HG03565 (cell line): ENCODE results near the gene GPRC5A.
A peak's percentile ranks its signal among the peaks of the same experiment; 100 is the strongest.

Experiments
- ATAC-seq: cut with Tn5 transposase; IDR thresholded peaks from one replicate; pipeline ENCODE4 v1.9.1; 2021; ENCODE audit warnings: mild to moderate bottlenecking, moderate library complexity; ENCODE audit not compliant: unreplicated experiment

Gene GPRC5A

GRCh38 chr12:12885096-12885792 is 6.1 kb upstream of the GPRC5A start:
- ATAC-seq = no peak

DNA sequence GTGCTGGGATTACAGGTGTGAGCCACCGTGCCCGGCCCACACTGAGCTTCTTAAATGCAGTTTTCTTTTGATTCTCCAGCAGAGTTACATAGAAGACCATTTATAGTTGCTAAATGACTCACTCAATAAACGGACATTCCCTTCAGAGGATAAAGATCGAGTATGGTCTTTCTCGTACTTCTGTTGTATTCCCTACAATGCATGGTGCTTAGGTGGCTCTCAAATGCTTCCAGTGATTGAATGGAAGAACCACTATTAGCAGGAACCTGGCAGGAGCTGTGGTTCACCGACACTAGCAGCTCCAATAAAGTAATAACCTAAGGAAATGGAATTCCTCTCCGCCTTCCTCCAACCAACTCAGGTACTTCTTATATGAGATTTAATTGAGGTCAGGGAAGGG is 3.9 kb upstream of the GPRC5A start:
- ATAC-seq = no peak

DNA sequence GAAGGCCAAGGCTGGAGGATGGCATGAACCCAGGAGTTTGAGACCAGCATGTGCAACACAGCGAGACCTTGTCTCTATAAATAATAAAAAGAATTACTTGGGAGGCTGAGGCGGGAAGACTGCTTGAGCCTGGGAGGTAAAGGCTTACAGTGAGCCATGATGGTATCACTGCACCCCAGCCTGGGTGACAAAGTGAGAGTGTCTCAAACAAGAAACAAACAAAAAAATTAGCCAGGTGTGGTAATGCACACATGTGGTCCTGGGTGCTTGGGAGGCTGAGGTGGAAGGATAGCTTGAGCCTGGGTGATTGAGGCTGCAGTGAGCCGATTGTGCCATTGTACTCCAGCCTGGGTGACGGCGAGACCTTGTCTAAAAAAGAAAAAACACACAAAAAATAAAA is 1.7 kb upstream of the GPRC5A start:
- no peak for ATAC-seq

DNA sequence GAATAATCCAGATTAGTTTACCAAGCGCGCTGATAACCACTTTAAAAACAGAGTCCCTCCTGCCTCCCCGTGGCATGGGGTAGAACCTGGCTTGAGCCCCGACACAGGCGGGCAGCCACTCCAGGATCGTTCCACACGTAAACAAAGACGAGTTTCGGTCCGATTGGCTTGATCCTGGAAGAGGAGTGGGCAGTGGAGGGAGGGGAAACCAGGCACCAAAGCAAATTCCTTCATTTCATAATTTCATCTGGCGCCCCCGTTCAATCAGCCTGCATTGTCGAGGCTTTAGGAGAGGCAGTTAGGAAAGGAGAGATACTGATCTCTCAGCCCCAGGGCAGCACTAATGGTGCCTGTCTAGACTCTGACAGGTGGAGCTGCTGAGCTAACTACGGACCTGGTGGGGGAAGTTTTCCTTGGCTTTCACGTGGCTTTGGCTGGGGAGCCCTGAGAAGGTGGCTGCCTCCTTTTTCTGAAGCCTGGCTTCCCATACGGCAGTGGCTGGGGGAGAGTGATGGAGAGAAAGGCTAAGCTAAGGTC is 751 bp upstream of the GPRC5A start:
- ATAC-seq = no peak

- ATAC-seq = no peak
Observed at GRCh38 chr12:12891881-12892355, 556 bp downstream of the GPRC5A start.

DNA sequence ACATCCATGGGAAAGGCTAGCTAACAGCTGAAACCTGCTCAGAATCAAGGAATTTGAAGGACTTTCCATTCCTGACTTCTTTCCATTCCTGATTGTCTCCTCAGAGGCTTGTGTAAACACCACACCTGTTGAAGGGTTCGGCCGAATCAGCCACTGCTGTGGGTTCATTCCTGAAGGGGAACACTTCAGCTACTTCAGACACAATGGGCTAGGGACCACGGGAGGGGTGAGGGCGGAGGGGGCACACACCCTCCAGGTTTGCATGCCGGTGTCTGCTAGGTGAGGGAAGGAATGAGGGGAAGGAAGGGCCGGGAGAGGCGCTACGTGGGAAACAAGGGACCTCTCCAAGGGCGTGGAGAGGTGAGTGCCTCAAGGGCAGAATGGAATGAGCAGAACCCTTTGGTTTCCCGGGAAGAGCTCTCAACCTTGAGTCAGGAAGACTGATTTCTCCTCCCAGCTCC is 1.3 kb downstream of the GPRC5A start:
- ATAC-seq = no peak

GRCh38 chr12:12893438-12893837 is 2.1 kb downstream of the GPRC5A start:
- ATAC-seq = no peak

GRCh38 chr12:12896260-12896659 is 4.9 kb downstream of the GPRC5A start:
- ATAC-seq = no peak

- ATAC-seq = no peak
Observed at GRCh38 chr12:12897302-12897701, 5.9 kb downstream of the GPRC5A start.

- ATAC-seq = no peak
Observed at GRCh38 chr12:12898136-12898717, 6.9 kb downstream of the GPRC5A start.

GRCh38 chr12:12898911-12899511 is 7.6 kb downstream of the GPRC5A start:
- no peak for ATAC-seq

GRCh38 chr12:12899530-12900380 is 8.4 kb downstream of the GPRC5A start:
- peak; percentile 95 for ATAC-seq

GRCh38 chr12:12900786-12901157 is 9.4 kb downstream of the GPRC5A start:
- no peak for ATAC-seq

DNA sequence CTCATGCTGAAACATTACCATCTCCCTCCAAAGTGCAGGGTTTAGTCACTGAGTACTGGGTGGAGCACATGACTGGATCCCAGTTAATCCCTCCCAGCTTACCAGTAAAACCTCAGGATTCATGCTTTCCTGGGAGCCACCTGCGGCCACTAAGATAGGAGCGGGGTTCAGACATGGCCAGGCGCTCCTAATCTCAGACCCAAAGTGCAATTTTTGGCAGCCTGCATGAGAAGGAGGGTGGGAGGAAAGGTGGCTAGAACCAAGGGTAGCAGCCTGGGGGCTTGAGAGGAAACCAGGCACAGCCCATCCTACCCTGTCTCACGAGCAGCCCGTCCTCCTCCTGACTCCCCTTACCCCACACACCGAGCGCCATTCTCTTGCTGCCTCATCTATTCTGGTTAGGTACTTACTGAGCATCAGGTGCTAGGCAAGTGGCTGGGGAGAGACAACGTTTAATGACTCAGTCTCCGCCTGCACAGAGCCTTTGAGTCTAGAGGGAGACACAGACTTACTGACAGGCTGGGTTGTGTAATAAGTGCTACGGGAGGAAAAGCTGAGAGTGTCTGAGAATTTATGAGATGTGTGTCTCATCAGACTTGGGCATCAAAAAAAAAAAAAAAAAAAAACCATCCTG is 9.9 kb downstream of the GPRC5A start:
- no peak for ATAC-seq

- ATAC-seq = no peak
Observed at GRCh38 chr12:12902036-12902435, 10.7 kb downstream of the GPRC5A start.

- no peak for ATAC-seq
Observed at GRCh38 chr12:12903642-12904609, 12.6 kb downstream of the GPRC5A start.

DNA sequence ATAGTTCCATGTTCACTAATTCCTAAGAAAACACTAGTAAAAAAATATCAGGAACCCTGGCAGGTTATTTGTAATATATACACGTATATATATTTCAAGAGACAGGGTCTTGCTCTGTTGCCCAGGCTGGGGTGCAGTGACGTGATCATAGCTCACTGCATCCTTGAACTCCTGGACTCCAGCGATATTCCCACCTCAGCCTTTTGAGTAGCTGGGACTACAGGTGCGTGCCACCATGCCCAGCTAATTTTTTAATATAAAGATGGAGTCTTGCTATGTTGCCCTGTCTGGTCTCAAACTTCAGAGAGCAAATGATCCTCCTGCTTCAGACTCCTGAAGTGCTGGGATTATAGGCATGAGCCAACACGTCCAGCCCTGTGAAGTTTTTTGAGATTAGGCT is 16.2 kb downstream of the GPRC5A start:
- ATAC-seq = no peak

GRCh38 chr12:12908252-12908651 is 16.9 kb downstream of the GPRC5A start:
- ATAC-seq = no peak

GRCh38 chr12:12908711-12909110 is 17.3 kb downstream of the GPRC5A start:
- no peak for ATAC-seq
